ENCODE measurements around the gene TSPYL4.

- TF ChIP-seq, protein P1, sequence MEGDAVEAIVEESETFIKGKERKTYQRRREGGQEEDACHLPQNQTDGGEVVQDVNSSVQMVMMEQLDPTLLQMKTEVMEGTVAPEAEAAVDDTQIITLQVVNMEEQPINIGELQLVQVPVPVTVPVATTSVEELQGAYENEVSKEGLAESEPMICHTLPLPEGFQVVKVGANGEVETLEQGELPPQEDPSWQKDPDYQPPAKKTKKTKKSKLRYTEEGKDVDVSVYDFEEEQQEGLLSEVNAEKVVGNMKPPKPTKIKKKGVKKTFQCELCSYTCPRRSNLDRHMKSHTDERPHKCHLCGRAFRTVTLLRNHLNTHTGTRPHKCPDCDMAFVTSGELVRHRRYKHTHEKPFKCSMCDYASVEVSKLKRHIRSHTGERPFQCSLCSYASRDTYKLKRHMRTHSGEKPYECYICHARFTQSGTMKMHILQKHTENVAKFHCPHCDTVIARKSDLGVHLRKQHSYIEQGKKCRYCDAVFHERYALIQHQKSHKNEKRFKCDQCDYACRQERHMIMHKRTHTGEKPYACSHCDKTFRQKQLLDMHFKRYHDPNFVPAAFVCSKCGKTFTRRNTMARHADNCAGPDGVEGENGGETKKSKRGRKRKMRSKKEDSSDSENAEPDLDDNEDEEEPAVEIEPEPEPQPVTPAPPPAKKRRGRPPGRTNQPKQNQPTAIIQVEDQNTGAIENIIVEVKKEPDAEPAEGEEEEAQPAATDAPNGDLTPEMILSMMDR (IDR thresholded peaks at IDR 0.05), result no peak
- no peak for TF ChIP-seq EZH2 (IDR thresholded peaks at IDR 0.05; ENCODE audit: borderline replicate concordance, insufficient read depth, low read depth, low read length, poor library complexity, severe bottlenecking)
Measured at GRCh38 chr6:116290799-116291198, 36.9 kb upstream of the TSPYL4 start.
